Inflammatory macrophage treated with lipopolysaccharide for 4 hours (primary cell): ENCODE data around the gene KCNMB3.
"Not testable (repeated sequence)": the region's sequence is repeated elsewhere in the genome, so short reads cannot be mapped to it uniquely, and the experiment has no call there.

Experiments used
- DNase-seq: peaks from one replicate; pipeline ENCODE4 v3.0.0-alpha.2; 2020

The KCNMB3 gene

GRCh38 chr3:179263134-179263533, 12.2 kb upstream of the KCNMB3 start:
- DNase-seq: no peak

- peak; percentile 53 for DNase-seq
These were observed 10.2 kb upstream of the KCNMB3 start for GRCh38 chr3:179260949-179261765.

- not testable (repeated sequence) for DNase-seq
These were observed 9.2 kb upstream of the KCNMB3 start for GRCh38 chr3:179259959-179260756.

- no peak for DNase-seq
These were observed 7.9 kb upstream of the KCNMB3 start for GRCh38 chr3:179258820-179259219.

GRCh38 chr3:179257742-179258141, 6.8 kb upstream of the KCNMB3 start:
- not testable (repeated sequence) for DNase-seq

GRCh38 chr3:179256813-179257212, 5.9 kb upstream of the KCNMB3 start:
- DNase-seq: no peak

GRCh38 chr3:179247289-179248015, 3.5 kb downstream of the KCNMB3 start:
- DNase-seq: no peak

- no peak for DNase-seq
These were observed 6.0 kb downstream of the KCNMB3 start for GRCh38 chr3:179244878-179245277.

GRCh38 chr3:179242859-179243258, 8.1 kb downstream of the KCNMB3 start:
- DNase-seq: not testable (repeated sequence)

GRCh38 chr3:179240299-179240698, 10.6 kb downstream of the KCNMB3 start:
- DNase-seq: not testable (repeated sequence)

- DNase-seq: no peak
These were observed 14.1 kb downstream of the KCNMB3 start for GRCh38 chr3:179236669-179237301.

GRCh38 chr3:179234199-179234598, 16.7 kb downstream of the KCNMB3 start:
- DNase-seq: no peak

- DNase-seq: no peak
These were observed 17.9 kb downstream of the KCNMB3 start for GRCh38 chr3:179233043-179233442.

- no peak for DNase-seq
These were observed 21.7 kb downstream of the KCNMB3 start for GRCh38 chr3:179229177-179229576.

GRCh38 chr3:179227349-179227748, 23.6 kb downstream of the KCNMB3 start:
- DNase-seq: no peak

- no peak for DNase-seq
These were observed 26.3 kb downstream of the KCNMB3 start for GRCh38 chr3:179224584-179224983.

GRCh38 chr3:179223548-179223947, 27.4 kb downstream of the KCNMB3 start:
- no peak for DNase-seq

GRCh38 chr3:179218213-179218612, 32.7 kb downstream of the KCNMB3 start:
- DNase-seq: not testable (repeated sequence)

- peak; percentile 50 for DNase-seq
These were observed 35.4 kb downstream of the KCNMB3 start for GRCh38 chr3:179215550-179215949.

- DNase-seq: no peak
These were observed 50.1 kb downstream of the KCNMB3 start for GRCh38 chr3:179200790-179201189.

- no peak for DNase-seq
These were observed 54.2 kb downstream of the KCNMB3 start for GRCh38 chr3:179196700-179197099.

GRCh38 chr3:179196098-179196497, 54.8 kb downstream of the KCNMB3 start:
- peak; percentile 20 for DNase-seq

- DNase-seq: no peak
These were observed 56.0 kb downstream of the KCNMB3 start for GRCh38 chr3:179194931-179195330.
